Measurements from ENCODE around the gene PREB.
"Not testable (repeated sequence)": the region's sequence is repeated elsewhere in the genome, so short reads cannot be mapped to it uniquely, and the experiment has no call there.

PREB gene

GRCh38 chr2:27127883-27128667 is 6.4 kb downstream of the PREB start:
- DNase-seq = no peak

- no peak for DNase-seq
Observed at GRCh38 chr2:27126252-27126710, 8.2 kb downstream of the PREB start.

DNA sequence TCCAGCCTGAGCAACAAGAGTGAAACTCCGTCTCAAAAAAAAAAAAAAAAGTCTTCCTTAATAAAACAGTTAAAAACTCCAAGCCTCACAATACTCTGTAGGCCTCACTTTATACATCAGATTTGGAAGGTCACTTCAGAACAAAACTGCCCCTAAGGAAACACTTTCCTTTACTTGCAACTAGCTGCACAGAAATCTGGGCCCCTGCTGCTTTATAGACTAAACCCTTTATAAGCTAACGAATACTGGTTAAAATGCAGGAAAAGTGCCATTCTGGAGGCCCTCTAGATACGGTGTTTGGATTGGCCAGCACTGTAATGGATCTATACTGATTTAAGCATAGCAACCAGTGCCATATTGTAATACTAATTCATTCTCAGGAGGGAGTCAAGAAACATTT is 9.3 kb downstream of the PREB start:
- DNase-seq = no peak

DNA sequence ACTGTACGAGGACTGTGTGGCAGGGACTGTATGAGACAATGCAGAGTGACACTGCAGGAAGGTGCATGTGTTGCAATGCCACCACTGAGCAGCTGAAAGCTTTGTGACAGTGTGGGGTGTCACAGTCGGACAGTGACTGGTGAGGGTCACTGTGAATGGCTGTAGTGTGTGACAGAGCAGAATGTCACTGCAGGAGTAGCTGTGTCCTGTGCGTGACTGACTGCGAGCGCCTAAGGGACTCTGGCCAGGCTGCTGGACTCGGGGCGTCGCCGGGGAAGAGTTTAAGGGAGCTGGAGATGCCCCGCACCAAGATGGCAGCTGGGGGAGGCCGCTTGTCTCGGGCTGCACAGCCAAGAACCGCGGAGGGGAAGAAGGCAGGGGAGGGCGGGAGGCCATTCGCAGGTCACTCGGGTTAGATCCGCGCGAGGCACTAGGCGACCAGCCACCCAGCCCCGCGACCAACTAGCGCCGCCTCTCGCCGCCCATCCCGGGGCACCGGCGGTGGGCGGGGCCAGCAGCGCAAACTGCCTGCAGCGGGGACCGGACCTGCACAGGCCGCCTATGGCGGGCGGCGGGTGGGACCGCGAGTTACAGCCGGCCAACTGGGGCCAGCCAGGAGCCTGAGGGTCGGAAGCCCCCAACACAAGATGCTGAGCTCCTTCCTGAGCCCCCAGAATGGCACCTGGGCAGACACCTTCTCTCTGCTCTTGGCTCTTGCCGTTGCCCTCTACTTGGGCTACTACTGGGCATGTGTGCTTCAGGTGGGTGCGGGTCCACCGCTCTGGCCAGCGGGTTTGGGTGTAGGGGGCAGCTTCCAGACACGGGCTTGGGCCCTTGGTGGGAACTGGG is 10.9 kb downstream of the PREB start, which contains the start of gene ABHD1:
ABHD1 (plus strand) TSS at position 514 of the 849 bp plus-strand sequence; CDS start at position 648, 134 bp downstream.
- peak; percentile 19 for DNase-seq

- no peak for DNase-seq
Observed at GRCh38 chr2:27122791-27123190, 11.6 kb downstream of the PREB start.

DNA sequence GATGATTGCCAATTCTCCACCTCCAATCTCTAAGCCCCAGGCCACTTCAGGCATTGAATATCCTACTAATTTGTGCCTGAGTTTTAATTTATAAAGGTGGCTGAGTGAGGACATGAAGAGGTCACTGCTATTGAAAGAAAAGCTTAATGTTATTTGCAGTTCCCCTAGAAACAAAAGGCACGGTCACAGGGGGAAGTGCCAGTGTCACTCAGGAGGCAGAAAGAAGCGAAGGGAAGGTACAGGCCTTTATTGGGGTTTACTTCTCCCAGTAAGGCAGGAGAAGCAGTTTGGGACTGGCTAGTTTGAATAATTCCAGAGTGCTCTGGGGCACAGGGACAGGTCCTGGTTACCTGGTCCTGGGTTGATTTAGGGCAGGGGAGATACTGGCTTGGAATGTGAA is 12.5 kb downstream of the PREB start:
- no peak for DNase-seq

DNA sequence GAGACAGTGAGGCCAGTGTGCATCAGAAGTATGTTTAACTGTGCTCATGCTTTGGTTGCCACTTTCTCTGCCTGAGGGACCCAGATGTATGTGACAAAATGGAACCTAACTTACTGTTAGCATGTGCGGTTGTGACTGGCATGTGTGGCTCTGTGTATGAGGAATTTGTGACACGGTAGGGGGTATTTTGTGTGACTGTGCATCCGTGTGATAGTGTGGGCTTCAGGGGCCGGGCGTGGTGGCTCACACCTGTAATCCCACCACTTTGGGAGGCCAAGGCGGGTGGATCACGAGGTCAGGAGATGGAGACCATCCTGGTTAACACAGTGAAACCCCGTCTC is 15.1 kb downstream of the PREB start:
- not testable (repeated sequence) for DNase-seq

DNA sequence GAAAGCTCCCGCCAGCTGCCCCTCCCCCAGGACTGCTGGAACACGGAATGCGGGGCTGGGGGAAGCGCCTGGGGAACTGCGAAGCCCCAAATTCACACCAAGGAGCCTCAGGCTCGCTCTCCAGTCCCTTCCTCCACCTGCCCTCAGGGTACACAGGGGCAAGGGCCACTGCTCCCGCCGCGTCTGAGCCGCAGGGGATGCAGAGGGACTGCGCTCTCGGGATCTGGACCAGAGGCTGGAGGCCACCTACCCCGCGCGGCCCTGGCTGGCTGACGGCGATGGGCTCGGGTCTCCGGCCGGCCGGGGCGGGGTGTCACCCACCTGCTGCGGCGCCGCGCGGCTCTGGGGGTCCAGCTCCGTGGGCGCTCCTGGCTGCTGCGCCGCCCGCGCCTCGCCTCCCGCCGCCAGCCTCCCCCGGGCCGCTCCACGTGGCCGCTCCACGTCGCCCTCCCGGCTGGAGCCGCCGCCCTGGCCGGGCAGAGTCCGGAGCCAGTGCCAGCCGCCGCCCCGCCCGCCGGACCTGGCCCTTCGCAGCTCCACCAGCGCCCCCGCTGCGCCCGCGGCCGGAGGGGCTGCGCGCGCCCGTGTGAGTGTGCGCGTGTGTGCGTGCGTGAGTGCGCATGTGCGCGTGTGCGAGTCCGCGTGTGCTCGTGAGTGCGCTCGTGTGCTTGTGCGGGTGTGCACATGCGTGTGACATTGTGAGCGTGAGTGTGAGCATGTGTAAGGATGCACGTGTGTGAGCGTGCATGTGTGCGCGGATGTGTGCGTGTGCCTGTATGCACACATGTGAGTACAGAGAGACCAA is 15.7 kb downstream of the PREB start, which contains the start of gene CGREF1:
CGREF1 (minus strand) TSS at position 604 of the 805 bp plus-strand sequence. CDS start 14,762 bp downstream, outside the sequence.
- no peak for DNase-seq

DNA sequence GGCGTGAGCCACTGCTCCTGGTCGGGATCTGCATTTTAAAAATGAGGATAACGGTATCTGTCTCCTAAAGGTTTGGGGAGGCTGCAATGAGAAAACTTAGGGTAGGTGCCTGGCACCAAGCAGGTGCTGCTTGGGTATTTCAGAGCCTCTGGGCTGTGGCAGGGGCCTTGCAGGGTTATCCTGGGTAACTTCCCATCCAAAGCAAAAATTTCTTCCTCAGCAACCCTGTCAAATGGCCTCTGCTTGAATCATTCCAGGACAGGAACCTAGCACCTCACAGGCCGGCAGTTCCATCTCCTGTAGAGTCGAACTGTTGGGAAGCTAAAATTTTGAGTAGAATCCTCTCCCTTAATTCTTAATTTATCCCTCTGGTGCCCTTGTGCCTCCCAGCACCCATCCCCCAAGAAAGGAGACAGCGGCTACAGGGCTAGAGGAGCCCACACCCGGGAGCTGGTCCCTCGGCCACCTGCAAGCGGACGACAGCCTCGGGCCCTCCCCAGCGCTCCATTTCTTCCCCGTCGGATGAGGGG is 16.4 kb downstream of the PREB start:
- no peak for DNase-seq

- DNase-seq = no peak
Observed at GRCh38 chr2:27115519-27115918, 18.9 kb downstream of the PREB start.

DNA sequence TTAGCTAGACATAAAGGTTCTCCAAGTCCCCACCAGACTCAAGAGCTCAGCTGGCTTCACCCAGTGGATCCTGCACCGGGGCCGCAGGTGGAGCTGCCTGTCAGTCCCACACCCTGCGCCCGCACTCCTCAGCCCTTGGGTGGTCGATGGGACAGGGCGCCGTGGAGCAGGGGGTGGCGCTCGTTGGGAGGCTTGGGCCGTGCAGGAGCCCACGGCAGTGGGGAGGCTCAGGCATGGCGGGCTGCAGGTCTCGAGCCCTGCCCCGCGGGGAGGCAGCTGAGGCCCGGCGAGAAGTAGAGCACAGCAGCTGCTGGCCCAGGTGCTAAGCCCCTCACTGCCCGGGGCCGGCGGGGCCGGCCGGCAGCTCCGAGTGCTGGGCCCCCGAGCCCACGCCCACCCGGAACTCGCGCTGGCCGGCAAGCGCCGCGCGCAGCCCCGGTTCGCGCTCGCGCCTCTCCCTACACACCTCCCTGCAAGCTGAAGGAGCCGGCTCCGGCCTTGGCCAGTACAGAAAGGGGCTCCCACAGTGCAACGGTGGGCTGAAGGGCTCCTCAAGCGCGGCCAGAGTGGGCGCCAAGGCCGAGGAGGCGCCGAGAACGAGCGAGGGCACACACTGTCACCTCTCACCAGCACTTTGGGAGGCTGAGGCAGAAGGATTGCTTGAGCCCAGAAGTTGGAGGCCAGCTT is 22.9 kb downstream of the PREB start:
- DNase-seq = not testable (repeated sequence)

DNA sequence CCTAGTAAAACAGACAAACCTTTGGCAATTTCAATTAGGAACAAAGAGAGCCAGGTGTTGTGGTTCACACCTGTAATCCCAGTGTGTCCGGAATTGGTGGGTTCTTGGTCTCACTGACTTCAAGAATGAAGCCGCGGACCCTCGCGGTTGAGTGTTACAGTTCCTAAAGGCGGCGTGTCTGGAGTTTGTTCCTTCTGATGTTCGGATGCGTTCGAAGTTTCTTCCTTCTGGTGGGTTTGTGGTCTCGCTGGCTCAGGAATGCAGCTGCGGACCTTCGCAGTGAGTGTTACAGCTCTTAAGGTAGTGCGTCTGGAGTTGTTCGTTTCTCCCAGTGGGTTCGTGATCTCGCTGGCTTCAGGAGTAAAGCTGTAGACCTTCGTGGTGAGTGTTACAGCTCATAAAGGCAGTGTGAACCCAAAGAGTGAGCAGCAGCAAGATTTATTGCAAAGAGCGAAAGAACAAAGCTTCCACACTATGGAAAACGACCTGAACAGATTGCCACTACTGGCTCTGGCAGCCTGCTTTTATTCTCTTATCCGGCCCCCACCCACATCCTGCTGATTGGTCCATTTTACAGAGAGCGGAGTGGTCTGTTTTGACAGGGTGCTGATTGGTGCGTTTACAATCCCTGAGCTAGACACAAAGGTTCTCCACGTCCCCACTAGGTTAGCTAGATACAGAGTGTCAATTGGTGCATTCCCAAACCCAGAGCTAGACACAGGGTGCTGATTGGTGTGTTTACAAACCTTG is 23.7 kb downstream of the PREB start:
- DNase-seq = not testable (repeated sequence)

DNA sequence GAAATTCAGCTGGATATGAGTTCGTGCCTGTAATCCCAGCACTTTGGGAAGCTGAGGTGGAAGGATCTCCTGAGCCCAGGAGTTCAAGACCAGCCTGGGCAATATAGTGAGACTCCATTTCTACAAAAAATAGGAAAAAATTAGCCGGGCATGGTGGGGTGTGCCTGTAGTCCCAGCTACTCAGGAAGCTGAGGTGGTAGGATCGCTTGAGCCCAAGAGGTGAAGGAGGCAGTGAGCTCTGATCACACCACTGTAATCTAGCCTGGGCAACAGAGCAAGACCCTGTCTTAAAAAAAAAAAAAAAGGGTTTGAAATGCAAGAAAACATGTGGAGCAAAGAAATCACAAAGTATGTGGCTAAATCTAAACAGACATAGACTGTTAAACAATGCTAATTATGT is 25.4 kb downstream of the PREB start:
- DNase-seq = no peak

- no peak for DNase-seq
Observed at GRCh38 chr2:27108221-27108620, 26.2 kb downstream of the PREB start.

DNA sequence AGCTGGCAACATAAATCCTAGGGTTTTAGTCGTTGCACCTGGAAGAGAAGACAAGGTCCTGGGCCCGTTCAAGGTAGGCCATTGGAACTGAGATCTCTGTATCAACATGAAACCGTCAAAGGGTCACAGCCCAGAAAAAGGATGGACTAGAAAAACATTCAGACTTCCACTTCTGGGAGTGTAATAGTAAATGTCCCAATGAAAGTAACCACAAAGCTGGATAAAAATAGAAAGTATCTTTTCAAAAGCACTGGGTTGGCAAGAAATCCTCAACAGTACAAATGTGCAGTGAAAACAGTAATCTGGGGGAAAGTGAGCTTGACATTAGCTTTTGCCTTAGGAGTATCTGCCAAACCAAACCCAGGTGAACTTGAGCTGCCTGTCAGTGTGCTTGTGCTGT is 28.5 kb downstream of the PREB start:
- no peak for DNase-seq

DNA sequence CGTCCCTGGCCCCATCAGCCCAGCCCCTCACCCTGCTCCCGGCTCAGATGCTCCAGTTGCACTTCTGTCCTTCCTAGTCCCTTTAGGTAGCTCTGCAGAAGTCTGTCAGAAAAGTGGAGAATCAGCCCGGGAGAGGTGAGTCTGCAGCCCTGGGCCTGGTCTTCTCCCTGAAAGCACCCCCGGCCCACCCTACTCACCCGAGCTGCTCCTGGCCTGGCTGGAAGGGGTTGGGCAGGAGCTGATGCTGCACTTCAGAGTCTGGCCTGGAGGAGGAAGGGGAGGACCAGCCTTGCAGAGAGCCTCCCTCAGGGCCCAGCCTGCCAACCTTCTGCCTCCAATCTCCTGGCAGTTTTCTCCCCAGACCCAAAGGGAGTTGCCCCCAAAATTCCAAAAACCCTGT is 32.1 kb downstream of the PREB start:
- no peak for DNase-seq

GRCh38 chr2:27100036-27100435 is 34.4 kb downstream of the PREB start:
- no peak for DNase-seq

- DNase-seq = no peak
Observed at GRCh38 chr2:27099334-27099955, 35.0 kb downstream of the PREB start.

DNA sequence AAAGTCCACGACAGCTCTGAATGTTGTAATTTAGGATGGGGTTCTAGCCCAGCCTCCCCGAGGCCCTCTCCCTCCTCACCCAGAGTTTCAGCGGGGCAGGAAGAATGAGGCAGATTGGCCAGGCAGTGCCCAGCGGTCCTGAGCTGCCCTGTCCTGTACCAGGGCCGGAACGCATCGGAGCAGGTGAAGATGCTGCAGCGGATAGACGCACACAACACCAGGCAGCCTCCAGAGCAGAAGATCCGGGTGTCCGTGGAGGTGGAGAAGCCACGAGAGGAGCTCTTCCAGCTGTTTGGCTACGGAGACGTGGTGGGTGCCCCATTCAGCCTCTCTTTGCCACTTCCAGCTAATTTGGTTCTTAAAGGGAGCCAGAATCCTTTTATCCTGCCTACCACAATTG is 37.1 kb downstream of the PREB start:
- no peak for DNase-seq

GRCh38 chr2:27096748-27097297 is 37.6 kb downstream of the PREB start:
- no peak for DNase-seq
